SK-N-DZ (cell line): ENCODE measurements around the gene NUTM1. TPM values are rescaled to one million over a fixed set of nuclear protein-coding genes. Genes with fewer than 3 reads are reported as not detected.

Experiments
- DNase-seq: peaks from one replicate; pipeline ENCODE4 v3.0.0-alpha.2; 2015; ENCODE audit warnings: low spot score
- polyA plus RNA-seq, 2 experiments: library from polyadenylated mRNA; depleted of rRNA; stranded (reverse); fragments of >200 nt; gene quantifications; 2 replicates each; pipeline ENCODE4 v1.2.3, GENCODE V29; 2014

Gene NUTM1
- 0.03 TPM in 1 of 2 replicates, not detected in the other for polyA plus RNA-seq (2014; cell fraction: cytosol; rRNA removed)
- 0.12 TPM in 1 of 2 replicates, not detected in the other for polyA plus RNA-seq (2014; cell fraction: nucleus; rRNA removed)

- DNase-seq = peak; percentile 90
Observed at GRCh38 chr15:34342737-34343575, at the start of gene NUTM1, which contains the start of gene NOP10. TSS of gene NUTM1 (plus strand) at chr15:34343315. CDS start at chr15:34343697, 382 bp downstream. TSS of gene NOP10 (minus strand) at chr15:34343136. CDS start at chr15:34343073, 63 bp downstream.

GRCh38 chr15:34297059-34297458 lies 46.1 kb upstream of the NUTM1 start:
- no peak for DNase-seq

GRCh38 chr15:34301058-34301457 lies 42.1 kb upstream of the NUTM1 start:
- no peak for DNase-seq

- no peak for DNase-seq
Observed at GRCh38 chr15:34304613-34305012, 38.5 kb upstream of the NUTM1 start.

- no peak for DNase-seq
Observed at GRCh38 chr15:34311563-34311962, 31.6 kb upstream of the NUTM1 start.

- DNase-seq = no peak
Observed at GRCh38 chr15:34314491-34315490, 28.3 kb upstream of the NUTM1 start.

GRCh38 chr15:34318277-34319079 lies 24.6 kb upstream of the NUTM1 start:
- peak; percentile 27 for DNase-seq

GRCh38 chr15:34323217-34323616 lies 19.9 kb upstream of the NUTM1 start:
- no peak for DNase-seq

GRCh38 chr15:34324933-34325332 lies 18.2 kb upstream of the NUTM1 start:
- no peak for DNase-seq

- no peak for DNase-seq
Observed at GRCh38 chr15:34325368-34325767, 17.7 kb upstream of the NUTM1 start.

- DNase-seq = no peak
Observed at GRCh38 chr15:34327906-34328305, 15.2 kb upstream of the NUTM1 start.

GRCh38 chr15:34329006-34329405 lies 14.1 kb upstream of the NUTM1 start:
- DNase-seq = no peak

- DNase-seq = no peak
Observed at GRCh38 chr15:34330279-34330678, 12.8 kb upstream of the NUTM1 start.

- no peak for DNase-seq
Observed at GRCh38 chr15:34331809-34332208, 11.3 kb upstream of the NUTM1 start.

- no peak for DNase-seq
Observed at GRCh38 chr15:34332553-34333120, 10.5 kb upstream of the NUTM1 start.

GRCh38 chr15:34334672-34335071 lies 8.4 kb upstream of the NUTM1 start:
- no peak for DNase-seq

GRCh38 chr15:34335176-34336032 lies 7.7 kb upstream of the NUTM1 start:
- DNase-seq = no peak

- no peak for DNase-seq
Observed at GRCh38 chr15:34336231-34336990, 6.7 kb upstream of the NUTM1 start.

GRCh38 chr15:34336991-34337556 lies 6.0 kb upstream of the NUTM1 start:
- DNase-seq = no peak
